WTC11 (cell line): ENCODE data around the gene SPTBN4.

Experiments used
- FOXK1 ChIP-seq: sonication (generic); formaldehyde crosslinking; IDR thresholded peaks from 2 replicates; pipeline ENCODE4 v1.8.0; 2022; ENCODE audit warnings: mild to moderate bottlenecking, moderate library complexity, missing genetic modification reagents
- JUN ChIP-seq: sonication (generic); formaldehyde crosslinking; IDR thresholded peaks from 2 replicates; pipeline ENCODE4 v1.8.0; 2023; ENCODE audit warnings: mild to moderate bottlenecking, missing genetic modification reagents
- NR3C1 ChIP-seq: sonication (generic); formaldehyde crosslinking; conservative IDR thresholded peaks from 2 replicates; pipeline ENCODE4 v1.8.1; 2023; ENCODE audit warnings: low read depth, mild to moderate bottlenecking, missing genetic modification reagents
- SP1 ChIP-seq: sonication (generic); formaldehyde crosslinking; conservative IDR thresholded peaks from 2 replicates; pipeline ENCODE4 v1.8.1; 2022; ENCODE audit warnings: missing genetic modification reagents
- ZNF121 ChIP-seq: sonication (generic); formaldehyde crosslinking; IDR thresholded peaks from 2 replicates; pipeline ENCODE4 v1.8.0; 2023; ENCODE audit warnings: missing genetic modification reagents
- ZNF138 ChIP-seq: sonication (generic); formaldehyde crosslinking; conservative IDR thresholded peaks from 2 replicates; pipeline ENCODE4 v1.8.1; 2022; ENCODE audit warnings: mild to moderate bottlenecking, moderate library complexity, missing genetic modification reagents
- TF ChIP-seq, protein P1 (sequence below): fragments of 200-600 bp; IDR thresholded peaks from 2 replicates; pipeline ENCODE4 v1.8.0; 2022; ENCODE audit warnings: antibody characterized with exemption
- TF ChIP-seq, protein P2 (sequence below): sonication (generic); formaldehyde crosslinking; IDR thresholded peaks from 2 replicates; pipeline ENCODE4 v1.8.0; 2022; ENCODE audit warnings: missing genetic modification reagents
- TF ChIP-seq, protein P3 (sequence below): sonication (generic); formaldehyde crosslinking; IDR thresholded peaks from 2 replicates; pipeline ENCODE4 v1.8.0; 2022; ENCODE audit warnings: mild to moderate bottlenecking, missing genetic modification reagents

DNA sequence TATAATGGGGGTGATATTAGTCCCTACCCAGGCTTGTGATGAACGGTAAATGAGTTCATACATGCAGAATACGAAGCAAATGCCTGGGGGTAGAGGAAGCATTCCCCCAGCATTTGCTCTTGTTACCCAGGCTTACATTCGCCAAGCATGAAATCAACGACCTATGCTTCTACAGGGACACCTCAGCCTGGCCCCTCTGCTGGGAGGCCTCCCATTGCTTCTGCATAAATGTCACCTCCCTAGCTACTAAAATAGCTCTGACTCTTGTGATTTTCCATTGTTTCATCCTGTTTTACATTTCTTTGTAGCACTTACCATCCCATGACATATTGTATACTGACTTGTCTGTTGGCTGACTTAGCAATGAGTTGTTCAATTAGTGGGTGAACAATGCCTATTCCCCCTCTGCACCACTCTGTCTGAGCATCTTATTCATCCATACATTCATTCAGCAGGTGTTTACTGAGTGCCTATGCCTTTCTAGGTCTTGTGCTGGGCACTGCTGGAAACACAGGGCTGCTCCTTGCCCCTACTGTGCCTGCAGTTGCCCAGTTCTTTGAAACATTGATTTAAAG lies 47.0 kb downstream of the SPTBN4 start:
- no peak for TF ChIP-seq SP1 (CRISPR knock-in tag)
- TF ChIP-seq, protein P1, sequence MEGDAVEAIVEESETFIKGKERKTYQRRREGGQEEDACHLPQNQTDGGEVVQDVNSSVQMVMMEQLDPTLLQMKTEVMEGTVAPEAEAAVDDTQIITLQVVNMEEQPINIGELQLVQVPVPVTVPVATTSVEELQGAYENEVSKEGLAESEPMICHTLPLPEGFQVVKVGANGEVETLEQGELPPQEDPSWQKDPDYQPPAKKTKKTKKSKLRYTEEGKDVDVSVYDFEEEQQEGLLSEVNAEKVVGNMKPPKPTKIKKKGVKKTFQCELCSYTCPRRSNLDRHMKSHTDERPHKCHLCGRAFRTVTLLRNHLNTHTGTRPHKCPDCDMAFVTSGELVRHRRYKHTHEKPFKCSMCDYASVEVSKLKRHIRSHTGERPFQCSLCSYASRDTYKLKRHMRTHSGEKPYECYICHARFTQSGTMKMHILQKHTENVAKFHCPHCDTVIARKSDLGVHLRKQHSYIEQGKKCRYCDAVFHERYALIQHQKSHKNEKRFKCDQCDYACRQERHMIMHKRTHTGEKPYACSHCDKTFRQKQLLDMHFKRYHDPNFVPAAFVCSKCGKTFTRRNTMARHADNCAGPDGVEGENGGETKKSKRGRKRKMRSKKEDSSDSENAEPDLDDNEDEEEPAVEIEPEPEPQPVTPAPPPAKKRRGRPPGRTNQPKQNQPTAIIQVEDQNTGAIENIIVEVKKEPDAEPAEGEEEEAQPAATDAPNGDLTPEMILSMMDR = no peak
- no peak for TF ChIP-seq FOXK1 (CRISPR knock-in tag)
- TF ChIP-seq, protein P2, sequence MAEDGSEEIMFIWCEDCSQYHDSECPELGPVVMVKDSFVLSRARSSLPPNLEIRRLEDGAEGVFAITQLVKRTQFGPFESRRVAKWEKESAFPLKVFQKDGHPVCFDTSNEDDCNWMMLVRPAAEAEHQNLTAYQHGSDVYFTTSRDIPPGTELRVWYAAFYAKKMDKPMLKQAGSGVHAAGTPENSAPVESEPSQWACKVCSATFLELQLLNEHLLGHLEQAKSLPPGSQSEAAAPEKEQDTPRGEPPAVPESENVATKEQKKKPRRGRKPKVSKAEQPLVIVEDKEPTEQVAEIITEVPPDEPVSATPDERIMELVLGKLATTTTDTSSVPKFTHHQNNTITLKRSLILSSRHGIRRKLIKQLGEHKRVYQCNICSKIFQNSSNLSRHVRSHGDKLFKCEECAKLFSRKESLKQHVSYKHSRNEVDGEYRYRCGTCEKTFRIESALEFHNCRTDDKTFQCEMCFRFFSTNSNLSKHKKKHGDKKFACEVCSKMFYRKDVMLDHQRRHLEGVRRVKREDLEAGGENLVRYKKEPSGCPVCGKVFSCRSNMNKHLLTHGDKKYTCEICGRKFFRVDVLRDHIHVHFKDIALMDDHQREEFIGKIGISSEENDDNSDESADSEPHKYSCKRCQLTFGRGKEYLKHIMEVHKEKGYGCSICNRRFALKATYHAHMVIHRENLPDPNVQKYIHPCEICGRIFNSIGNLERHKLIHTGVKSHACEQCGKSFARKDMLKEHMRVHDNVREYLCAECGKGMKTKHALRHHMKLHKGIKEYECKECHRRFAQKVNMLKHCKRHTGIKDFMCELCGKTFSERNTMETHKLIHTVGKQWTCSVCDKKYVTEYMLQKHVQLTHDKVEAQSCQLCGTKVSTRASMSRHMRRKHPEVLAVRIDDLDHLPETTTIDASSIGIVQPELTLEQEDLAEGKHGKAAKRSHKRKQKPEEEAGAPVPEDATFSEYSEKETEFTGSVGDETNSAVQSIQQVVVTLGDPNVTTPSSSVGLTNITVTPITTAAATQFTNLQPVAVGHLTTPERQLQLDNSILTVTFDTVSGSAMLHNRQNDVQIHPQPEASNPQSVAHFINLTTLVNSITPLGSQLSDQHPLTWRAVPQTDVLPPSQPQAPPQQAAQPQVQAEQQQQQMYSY (CRISPR knock-in tag) = no peak
- TF ChIP-seq, protein P3, sequence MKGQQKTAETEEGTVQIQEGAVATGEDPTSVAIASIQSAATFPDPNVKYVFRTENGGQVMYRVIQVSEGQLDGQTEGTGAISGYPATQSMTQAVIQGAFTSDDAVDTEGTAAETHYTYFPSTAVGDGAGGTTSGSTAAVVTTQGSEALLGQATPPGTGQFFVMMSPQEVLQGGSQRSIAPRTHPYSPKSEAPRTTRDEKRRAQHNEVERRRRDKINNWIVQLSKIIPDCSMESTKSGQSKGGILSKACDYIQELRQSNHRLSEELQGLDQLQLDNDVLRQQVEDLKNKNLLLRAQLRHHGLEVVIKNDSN = no peak
- TF ChIP-seq NR3C1 = no peak
- TF ChIP-seq JUN = no peak
- no peak for TF ChIP-seq ZNF121 (CRISPR knock-in tag)
- TF ChIP-seq ZNF138 = no peak
